ENCODE measurements around the gene CCDC7. TPM values are rescaled to one million over a fixed set of nuclear protein-coding genes. Genes with fewer than 3 reads are reported as not detected.
"Not testable (repeated sequence)": the region's sequence is repeated elsewhere in the genome, so short reads cannot be mapped to it uniquely, and the experiment has no call there.

CCDC7 gene
- total RNA-seq, 1 donor from 2014 or later = 2.3 TPM

- Histone ChIP-seq H2AFZ (ENCODE audit: low read depth, low read length) (no peak overlapping the region), H3K4me1 (ENCODE audit: insufficient read depth, low read length) (no peaks in the 10 kb centered on the region), H4K20me1 (ENCODE audit: insufficient read depth, low read length) (peaks cover 53% of the 10 kb centered on the region), H3K27me3 (ENCODE audit: insufficient read depth, low read length) (no peaks in the 10 kb centered on the region), H3K79me2 (ENCODE audit: insufficient read depth, low read length) (peaks cover 88% of the 10 kb centered on the region), H3K9me3 (ENCODE audit: insufficient read depth, low read depth, low read length) (no peaks in the 10 kb centered on the region), H3K36me3 (ENCODE audit: insufficient read depth, low read length) (peaks cover 71% of the 10 kb centered on the region), H3K4me3 (ENCODE audit: insufficient read depth, low read depth, low read length) (no peak overlapping the region), H3K27ac (ENCODE audit: low read depth, low read length) (no peak overlapping the region), H3K4me2 (ENCODE audit: low read length) (no peak overlapping the region), H3K9ac (ENCODE audit: low read length) (no peak overlapping the region)
- Mint-ChIP-seq H3K27me3 (ENCODE audit: low read depth, unreplicated experiment) (no peaks in the 10 kb centered on the region), H3K9me3 (ENCODE audit: unreplicated experiment) (no peaks in the 10 kb centered on the region), H3K4me3 (ENCODE audit: unreplicated experiment) (no peak overlapping the region), H3K4me1 (ENCODE audit: low read depth, unreplicated experiment) (peaks cover 38% of the 10 kb centered on the region), H3K36me3 (ENCODE audit: low read depth, unreplicated experiment) (peaks cover 39% of the 10 kb centered on the region), H3K27ac (ENCODE audit: unreplicated experiment) (peak overlapping the region; percentile 41)
- TF ChIP-seq CTCF (IDR thresholded peaks at IDR 0.05; ENCODE audit: insufficient read depth, low read depth, low read length) = no peak
- TF ChIP-seq EZH2 (IDR thresholded peaks at IDR 0.05; ENCODE audit: insufficient read depth, low read length) = no peak
- no peak for FAIRE-seq
- DNase-seq (ENCODE audit: low read depth) = no peak
Observed at GRCh38 chr10:32909456-32909855, 463.5 kb downstream of the CCDC7 start.

GRCh38 chr10:32909970-32910369 lies 464.0 kb downstream of the CCDC7 start:
- H3K27ac ChIP-seq (ENCODE audit: low read depth, low read length); H3K27me3 Mint-ChIP-seq (ENCODE audit: low read depth, unreplicated experiment); H3K9me3 Mint-ChIP-seq (ENCODE audit: unreplicated experiment); H2AFZ ChIP-seq (ENCODE audit: low read depth, low read length); H3K4me3 Mint-ChIP-seq (ENCODE audit: unreplicated experiment); FAIRE-seq; H3K4me1 ChIP-seq (ENCODE audit: insufficient read depth, low read length); DNase-seq (ENCODE audit: low read depth); H3K9me3 ChIP-seq (ENCODE audit: insufficient read depth, low read depth, low read length); H3K9ac ChIP-seq (ENCODE audit: low read length); H3K4me2 ChIP-seq (ENCODE audit: low read length); H3K27me3 ChIP-seq (ENCODE audit: insufficient read depth, low read length); H3K4me3 ChIP-seq (ENCODE audit: insufficient read depth, low read depth, low read length); H3K27ac Mint-ChIP-seq (ENCODE audit: unreplicated experiment): not testable (repeated sequence)
- Histone ChIP-seq H4K20me1 (ENCODE audit: insufficient read depth, low read length) (peaks cover 55% of the 10 kb centered on the region), H3K36me3 (ENCODE audit: insufficient read depth, low read length) (peaks cover 69% of the 10 kb centered on the region), H3K79me2 (ENCODE audit: insufficient read depth, low read length) (peaks cover 87% of the 10 kb centered on the region)
- Mint-ChIP-seq H3K36me3 (ENCODE audit: low read depth, unreplicated experiment) (peaks cover 44% of the 10 kb centered on the region), H3K4me1 (ENCODE audit: low read depth, unreplicated experiment) (peaks cover 43% of the 10 kb centered on the region)

GRCh38 chr10:32911285-32912016 lies 465.5 kb downstream of the CCDC7 start:
- Mint-ChIP-seq H3K4me1 (ENCODE audit: low read depth, unreplicated experiment) (peaks cover 48% of the 10 kb centered on the region), H3K27ac (ENCODE audit: unreplicated experiment) (no peak overlapping the region), H3K4me3 (ENCODE audit: unreplicated experiment) (no peak overlapping the region), H3K36me3 (ENCODE audit: low read depth, unreplicated experiment) (peaks cover 49% of the 10 kb centered on the region), H3K9me3 (ENCODE audit: unreplicated experiment) (no peaks in the 10 kb centered on the region), H3K27me3 (ENCODE audit: low read depth, unreplicated experiment) (no peaks in the 10 kb centered on the region)
- H3K9ac ChIP-seq (ENCODE audit: low read length) = no peak overlapping the region
- no peak overlapping the region for H3K4me2 ChIP-seq (ENCODE audit: low read length)
- H4K20me1 ChIP-seq (ENCODE audit: insufficient read depth, low read length) = peaks cover 52% of the 10 kb centered on the region
- TF ChIP-seq CTCF (IDR thresholded peaks at IDR 0.05; ENCODE audit: insufficient read depth, low read depth, low read length) (no peak), EZH2 (IDR thresholded peaks at IDR 0.05; ENCODE audit: insufficient read depth, low read length) (no peak)
- peaks cover 84% of the 10 kb centered on the region for H3K79me2 ChIP-seq (ENCODE audit: insufficient read depth, low read length)
- H3K4me3 ChIP-seq (ENCODE audit: insufficient read depth, low read depth, low read length) = no peak overlapping the region
- H3K27me3 ChIP-seq (ENCODE audit: insufficient read depth, low read length) = no peaks in the 10 kb centered on the region
- DNase-seq (ENCODE audit: low read depth) (no peak), FAIRE-seq (peak; percentile 62)
- no peak overlapping the region for H3K27ac ChIP-seq (ENCODE audit: low read depth, low read length)
- H2AFZ ChIP-seq (ENCODE audit: low read depth, low read length) = no peak overlapping the region
- H3K36me3 ChIP-seq (ENCODE audit: insufficient read depth, low read length) = peaks cover 55% of the 10 kb centered on the region
- no peaks in the 10 kb centered on the region for H3K9me3 ChIP-seq (ENCODE audit: insufficient read depth, low read depth, low read length)
- H3K4me1 ChIP-seq (ENCODE audit: insufficient read depth, low read length) = no peaks in the 10 kb centered on the region

- FAIRE-seq; H3K9ac ChIP-seq (ENCODE audit: low read length); H3K4me3 ChIP-seq (ENCODE audit: insufficient read depth, low read depth, low read length); H3K4me1 ChIP-seq (ENCODE audit: insufficient read depth, low read length); H3K27me3 ChIP-seq (ENCODE audit: insufficient read depth, low read length); H3K27ac Mint-ChIP-seq (ENCODE audit: unreplicated experiment); DNase-seq (ENCODE audit: low read depth); H3K4me2 ChIP-seq (ENCODE audit: low read length); H3K4me3 Mint-ChIP-seq (ENCODE audit: unreplicated experiment); H3K27ac ChIP-seq (ENCODE audit: low read depth, low read length); H3K27me3 Mint-ChIP-seq (ENCODE audit: low read depth, unreplicated experiment); H3K9me3 ChIP-seq (ENCODE audit: insufficient read depth, low read depth, low read length); H2AFZ ChIP-seq (ENCODE audit: low read depth, low read length); H3K9me3 Mint-ChIP-seq (ENCODE audit: unreplicated experiment): not testable (repeated sequence)
- Mint-ChIP-seq H3K4me1 (ENCODE audit: low read depth, unreplicated experiment) (peaks cover 30% of the 10 kb centered on the region), H3K36me3 (ENCODE audit: low read depth, unreplicated experiment) (peaks cover 40% of the 10 kb centered on the region)
- peaks cover 44% of the 10 kb centered on the region for H3K36me3 ChIP-seq (ENCODE audit: insufficient read depth, low read length)
- H3K79me2 ChIP-seq (ENCODE audit: insufficient read depth, low read length) = peaks cover 79% of the 10 kb centered on the region
- peaks cover 43% of the 10 kb centered on the region for H4K20me1 ChIP-seq (ENCODE audit: insufficient read depth, low read length)
Observed at GRCh38 chr10:32917817-32918216, 471.9 kb downstream of the CCDC7 start.
